HG02870 (cell line): ENCODE data around the gene VAV2.

Experiments used
- ATAC-seq: cut with Tn5 transposase; IDR thresholded peaks from one replicate; pipeline ENCODE4 v1.9.1; 2021; ENCODE audit warnings: mild to moderate bottlenecking, moderate library complexity; ENCODE audit not compliant: unreplicated experiment

VAV2 gene

GRCh38 chr9:133805876-133806622 is 186.1 kb downstream of the VAV2 start:
- ATAC-seq, result no peak

GRCh38 chr9:133804199-133804598 is 187.9 kb downstream of the VAV2 start:
- no peak for ATAC-seq

GRCh38 chr9:133803745-133804144 is 188.4 kb downstream of the VAV2 start:
- no peak for ATAC-seq

- ATAC-seq, result no peak
Measured at GRCh38 chr9:133803028-133803585, 189.0 kb downstream of the VAV2 start.

- no peak for ATAC-seq
Measured at GRCh38 chr9:133801739-133802138, 190.4 kb downstream of the VAV2 start.

- ATAC-seq, result no peak
Measured at GRCh38 chr9:133800266-133800665, 191.9 kb downstream of the VAV2 start.

GRCh38 chr9:133799716-133800115 is 192.4 kb downstream of the VAV2 start:
- no peak for ATAC-seq

GRCh38 chr9:133799106-133799505 is 193.0 kb downstream of the VAV2 start:
- no peak for ATAC-seq

- ATAC-seq, result no peak
Measured at GRCh38 chr9:133798160-133798559, 194.0 kb downstream of the VAV2 start.

GRCh38 chr9:133797406-133798105 is 194.6 kb downstream of the VAV2 start:
- ATAC-seq, result no peak

- ATAC-seq, result no peak
Measured at GRCh38 chr9:133796562-133796961, 195.6 kb downstream of the VAV2 start.

GRCh38 chr9:133795049-133795448 is 197.1 kb downstream of the VAV2 start:
- ATAC-seq, result no peak

- no peak for ATAC-seq
Measured at GRCh38 chr9:133794016-133794760, 197.9 kb downstream of the VAV2 start.

GRCh38 chr9:133793471-133793870 is 198.7 kb downstream of the VAV2 start:
- no peak for ATAC-seq

- no peak for ATAC-seq
Measured at GRCh38 chr9:133792721-133793470, 199.2 kb downstream of the VAV2 start.

- no peak for ATAC-seq
Measured at GRCh38 chr9:133791735-133792649, 200.1 kb downstream of the VAV2 start.

GRCh38 chr9:133791069-133791468 is 201.1 kb downstream of the VAV2 start:
- no peak for ATAC-seq

- ATAC-seq, result no peak
Measured at GRCh38 chr9:133789778-133790177, 202.3 kb downstream of the VAV2 start.

- ATAC-seq, result no peak
Measured at GRCh38 chr9:133788819-133789717, 203.1 kb downstream of the VAV2 start.
